Chondrocyte (in vitro differentiated cells): Measurements from ENCODE around the gene MADCAM1. TPM values are rescaled to one million over a fixed set of nuclear protein-coding genes. Genes with fewer than 3 reads are reported as not detected.

Source experiments
- DNase-seq: peaks from one replicate; pipeline ENCODE4 v3.0.0; 2021; ENCODE audit warnings: mixed read lengths, low spot score
- H3K27ac Mint-ChIP-seq: one replicate; pipeline ENCODE4 v1.8.0; 2021; ENCODE audit warnings: mild to moderate bottlenecking, moderate library complexity, mixed read lengths; ENCODE audit not compliant: unreplicated experiment
- H3K27me3 Mint-ChIP-seq: 2 replicates; pipeline ENCODE4 v1.8.0; 2021; ENCODE audit warnings: low read depth, mixed read lengths
- H3K36me3 Mint-ChIP-seq: 2 replicates; pipeline ENCODE4 v1.8.0; 2021; ENCODE audit warnings: low read depth, mixed read lengths
- H3K4me1 Mint-ChIP-seq: 2 replicates; pipeline ENCODE4 v1.8.0; 2021; ENCODE audit warnings: low read depth, mild to moderate bottlenecking, mixed read lengths
- H3K4me3 Mint-ChIP-seq: one replicate; pipeline ENCODE4 v1.8.0; 2021; ENCODE audit warnings: mild to moderate bottlenecking, moderate library complexity, mixed read lengths; ENCODE audit not compliant: unreplicated experiment
- H3K9me3 Mint-ChIP-seq: 2 replicates; pipeline ENCODE4 v1.8.0; 2021; ENCODE audit warnings: low read depth, mixed read lengths
- total RNA-seq: library from RNA; stranded (reverse); gene quantifications from 3 replicates; pipeline ENCODE4 v1.2.1, GENCODE V29; 2021
- TF ChIP-seq, protein P1 (sequence below): fragments of 200-600 bp; sonication (generic); IDR thresholded peaks from 2 replicates; pipeline ENCODE4 v1.5.0; 2021; ENCODE audit warnings: antibody characterized with exemption, mild to moderate bottlenecking, moderate library complexity

The MADCAM1 gene
- total RNA-seq, 1 donor from 2014 or later: 0.62 TPM

- Mint-ChIP-seq H3K4me3 (no peak overlapping the region), H3K36me3 (peaks cover 3% of the 10 kb centered on the region), H3K9me3 (no peaks in the 10 kb centered on the region), H3K4me1 (peaks cover 24% of the 10 kb centered on the region), H3K27me3 (no peaks in the 10 kb centered on the region), H3K27ac (no peak overlapping the region)
- TF ChIP-seq, protein P1, sequence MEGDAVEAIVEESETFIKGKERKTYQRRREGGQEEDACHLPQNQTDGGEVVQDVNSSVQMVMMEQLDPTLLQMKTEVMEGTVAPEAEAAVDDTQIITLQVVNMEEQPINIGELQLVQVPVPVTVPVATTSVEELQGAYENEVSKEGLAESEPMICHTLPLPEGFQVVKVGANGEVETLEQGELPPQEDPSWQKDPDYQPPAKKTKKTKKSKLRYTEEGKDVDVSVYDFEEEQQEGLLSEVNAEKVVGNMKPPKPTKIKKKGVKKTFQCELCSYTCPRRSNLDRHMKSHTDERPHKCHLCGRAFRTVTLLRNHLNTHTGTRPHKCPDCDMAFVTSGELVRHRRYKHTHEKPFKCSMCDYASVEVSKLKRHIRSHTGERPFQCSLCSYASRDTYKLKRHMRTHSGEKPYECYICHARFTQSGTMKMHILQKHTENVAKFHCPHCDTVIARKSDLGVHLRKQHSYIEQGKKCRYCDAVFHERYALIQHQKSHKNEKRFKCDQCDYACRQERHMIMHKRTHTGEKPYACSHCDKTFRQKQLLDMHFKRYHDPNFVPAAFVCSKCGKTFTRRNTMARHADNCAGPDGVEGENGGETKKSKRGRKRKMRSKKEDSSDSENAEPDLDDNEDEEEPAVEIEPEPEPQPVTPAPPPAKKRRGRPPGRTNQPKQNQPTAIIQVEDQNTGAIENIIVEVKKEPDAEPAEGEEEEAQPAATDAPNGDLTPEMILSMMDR: no peak
- no peak for DNase-seq
Measured at GRCh38 chr19:513368-514165, 17.3 kb downstream of the MADCAM1 start.

- Mint-ChIP-seq H3K27me3 (no peaks in the 10 kb centered on the region), H3K27ac (no peak overlapping the region), H3K36me3 (peaks cover 2% of the 10 kb centered on the region), H3K4me1 (peaks cover 19% of the 10 kb centered on the region), H3K4me3 (no peak overlapping the region), H3K9me3 (no peaks in the 10 kb centered on the region)
- TF ChIP-seq, protein P1: no peak
- no peak for DNase-seq
Measured at GRCh38 chr19:514166-514663, 17.9 kb downstream of the MADCAM1 start.

DNA sequence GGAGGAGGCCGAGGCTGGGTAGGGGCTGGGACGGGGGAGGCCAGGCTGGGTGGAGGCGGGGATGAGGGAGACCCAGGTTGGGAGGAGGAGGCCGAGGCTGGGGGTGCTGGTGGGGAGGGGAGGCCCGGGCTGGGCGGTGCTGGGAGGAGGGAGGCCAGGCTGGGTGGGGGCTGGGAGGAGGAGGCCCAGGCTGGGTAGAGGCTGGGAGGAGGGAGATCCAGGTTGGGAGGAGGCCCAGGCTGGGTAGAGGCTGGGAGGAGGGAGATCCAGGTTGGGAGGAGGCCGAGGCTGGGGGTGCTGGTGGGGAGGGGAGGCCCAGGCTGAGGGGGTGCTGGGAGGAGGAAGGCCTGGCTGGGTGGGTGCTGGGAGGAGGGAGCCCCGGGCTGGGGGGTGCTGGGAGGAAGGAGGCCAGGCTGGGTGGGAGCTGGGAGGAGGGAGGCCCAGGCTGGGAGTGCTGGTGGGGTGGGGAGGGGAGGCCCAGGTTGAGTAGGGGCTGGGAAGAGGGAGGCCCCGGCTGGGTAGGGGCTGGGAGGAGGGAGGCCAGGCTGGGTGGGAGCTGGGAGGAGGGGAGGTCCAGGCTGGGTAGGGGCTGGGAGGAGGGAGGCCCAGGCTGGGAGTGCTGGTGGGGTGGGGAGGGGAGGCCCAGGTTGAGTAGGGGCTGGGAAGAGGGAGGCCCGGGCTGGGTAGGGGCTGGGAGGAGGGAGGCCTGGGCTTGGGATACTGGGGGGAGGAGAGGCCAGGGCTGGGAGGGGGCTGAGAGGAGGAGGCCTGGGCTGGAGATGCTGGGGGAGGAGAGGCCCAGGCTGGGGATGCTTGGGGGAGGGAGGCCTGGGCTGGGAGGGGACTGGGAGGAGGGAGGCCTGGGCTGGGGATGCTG is 21.7 kb downstream of the MADCAM1 start:
- no peaks in the 10 kb centered on the region for H3K9me3 Mint-ChIP-seq
- peaks cover 6% of the 10 kb centered on the region for H3K4me1 Mint-ChIP-seq
- H3K36me3 Mint-ChIP-seq: no peaks in the 10 kb centered on the region

GRCh38 chr19:518598-519231 is 22.4 kb downstream of the MADCAM1 start:
- TF ChIP-seq, protein P1: no peak
- H3K36me3 Mint-ChIP-seq: no peaks in the 10 kb centered on the region
- peak; percentile 90 for DNase-seq
- peaks cover 6% of the 10 kb centered on the region for H3K4me1 Mint-ChIP-seq
- no peak overlapping the region for H3K27ac Mint-ChIP-seq
- no peaks in the 10 kb centered on the region for H3K9me3 Mint-ChIP-seq
- no peaks in the 10 kb centered on the region for H3K27me3 Mint-ChIP-seq
- H3K4me3 Mint-ChIP-seq: no peak overlapping the region

More for the DNA sequence above, 21.7 kb downstream of the MADCAM1 start:
- H3K27me3 Mint-ChIP-seq: no peaks in the 10 kb centered on the region
- peak; percentile 88 for DNase-seq
- H3K27ac Mint-ChIP-seq: no peak overlapping the region
- TF ChIP-seq, protein P1: no peak
- H3K4me3 Mint-ChIP-seq: no peak overlapping the region

DNA sequence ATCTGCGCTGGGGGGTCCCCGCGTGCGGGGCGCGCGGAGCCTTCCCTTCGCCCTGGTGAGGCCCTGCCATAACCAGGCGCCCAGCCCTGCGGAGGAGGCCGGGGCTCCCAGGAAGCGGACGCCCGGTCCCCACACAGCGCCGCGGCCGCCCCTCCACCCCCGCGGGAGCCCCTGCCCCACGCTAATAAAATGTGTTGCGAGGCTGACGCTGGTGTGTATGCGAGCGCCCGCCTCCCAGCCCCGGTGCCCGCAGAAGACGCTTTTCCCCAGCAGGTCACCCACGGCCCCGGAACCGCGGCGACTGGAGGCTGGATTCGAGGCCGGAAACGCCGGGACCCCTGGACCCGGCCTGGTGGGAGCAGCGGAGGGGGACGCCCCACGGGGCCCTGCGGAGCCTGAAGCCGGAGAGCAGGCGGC is 23.2 kb downstream of the MADCAM1 start:
- TF ChIP-seq, protein P1: no peak
- Mint-ChIP-seq H3K36me3 (no peaks in the 10 kb centered on the region), H3K4me3 (no peak overlapping the region)

More for the DNA sequence above, 23.2 kb downstream of the MADCAM1 start:
- Mint-ChIP-seq H3K9me3 (no peaks in the 10 kb centered on the region), H3K27me3 (no peaks in the 10 kb centered on the region), H3K4me1 (peaks cover 12% of the 10 kb centered on the region), H3K27ac (no peak overlapping the region)
- no peak for DNase-seq
